HepG2 (cell line): ENCODE results near the gene TBX10. TPM values are rescaled to one million over a fixed set of nuclear protein-coding genes. Genes with fewer than 3 reads are reported as not detected.
A peak's percentile ranks its signal among the peaks of the same experiment; 100 is the strongest.

Source experiments
- ATF3 ChIP-seq: sonication (generic); formaldehyde crosslinking; IDR thresholded peaks from 2 replicates; pipeline ENCODE4 v1.4.0; 2020; ENCODE audit warnings: missing genetic modification reagents
- CCAR2 ChIP-seq: fragments of 200-400 bp; formaldehyde crosslinking; optimal IDR thresholded peaks from 2 replicates; pipeline ENCODE3; 2018; ENCODE audit warnings: low read depth, mild to moderate bottlenecking, low read length, moderate library complexity
- CEBPZ ChIP-seq: IDR thresholded peaks from 2 replicates; pipeline ENCODE4 v1.6.1; 2012; ENCODE audit warnings: low read length, improper control_type of control experiment
- GABPB1 ChIP-seq: IDR thresholded peaks from 2 replicates; pipeline ENCODE4 v1.6.1; 2016; ENCODE audit warnings: mild to moderate bottlenecking, missing genetic modification reagents, moderate library complexity, missing compliant biosample characterization
- NCOA2 ChIP-seq: sonication (generic); formaldehyde crosslinking; IDR thresholded peaks from 2 replicates; pipeline ENCODE4 v1.8.0; 2022; ENCODE audit warnings: inconsistent platforms
- NFATC3 ChIP-seq: sonication (generic); formaldehyde crosslinking; IDR thresholded peaks from 2 replicates; pipeline ENCODE4 v1.5.1; 2020; ENCODE audit warnings: mild to moderate bottlenecking, missing genetic modification reagents
- NRL ChIP-seq: sonication (generic); formaldehyde crosslinking; IDR thresholded peaks from 2 replicates; pipeline ENCODE4 v1.5.0; 2020; ENCODE audit warnings: missing genetic modification reagents, mild to moderate bottlenecking, moderate library complexity, borderline replicate concordance
- PAX8 ChIP-seq: sonication (generic); formaldehyde crosslinking; IDR thresholded peaks from 2 replicates; pipeline ENCODE4 v1.8.0; 2022; ENCODE audit warnings: mild to moderate bottlenecking, missing genetic modification reagents, borderline replicate concordance
- PHF21A ChIP-seq: sonication (generic); formaldehyde crosslinking; IDR thresholded peaks from 2 replicates; pipeline ENCODE4 v1.5.0; 2020; ENCODE audit warnings: mild to moderate bottlenecking, missing genetic modification reagents
- SNRNP70 ChIP-seq: fragments of 200-400 bp; formaldehyde crosslinking; IDR thresholded peaks from 2 replicates; pipeline ENCODE4 v1.6.1; 2017; ENCODE audit warnings: mild to moderate bottlenecking, low read depth, low read length, moderate library complexity
- TRIM24 ChIP-seq: sonication (generic); formaldehyde crosslinking; IDR thresholded peaks from 2 replicates; pipeline ENCODE4 v1.8.0; 2022; ENCODE audit warnings: mild to moderate bottlenecking, missing genetic modification reagents
- ZMYM2 ChIP-seq: sonication (generic); formaldehyde crosslinking; IDR thresholded peaks from 2 replicates; pipeline ENCODE4 v1.8.0; 2022; ENCODE audit warnings: mild to moderate bottlenecking, missing genetic modification reagents
- ZMYM4 ChIP-seq: sonication (generic); formaldehyde crosslinking; IDR thresholded peaks from 2 replicates; pipeline ENCODE4 v1.8.1; 2023; ENCODE audit warnings: mild to moderate bottlenecking, missing genetic modification reagents
- ZNF510 ChIP-seq: sonication (generic); formaldehyde crosslinking; IDR thresholded peaks from 2 replicates; pipeline ENCODE4 v1.4.0; 2020; ENCODE audit warnings: low read depth, mild to moderate bottlenecking, missing genetic modification reagents
- ZNF572 ChIP-seq: sonication (generic); formaldehyde crosslinking; IDR thresholded peaks from 2 replicates; pipeline ENCODE4 v1.5.1; 2020; ENCODE audit warnings: mild to moderate bottlenecking, missing genetic modification reagents
- ZNF761 ChIP-seq: sonication (generic); formaldehyde crosslinking; conservative IDR thresholded peaks from 2 replicates; pipeline ENCODE4 v1.4.0; 2020; ENCODE audit warnings: mild to moderate bottlenecking, missing genetic modification reagents
- ZNF841 ChIP-seq: sonication (generic); formaldehyde crosslinking; IDR thresholded peaks from 2 replicates; pipeline ENCODE4 v1.8.1; 2023; ENCODE audit warnings: missing genetic modification reagents, borderline replicate concordance
- ZSCAN29 ChIP-seq: sonication (generic); formaldehyde crosslinking; conservative IDR thresholded peaks from 2 replicates; pipeline ENCODE4 v1.4.0; 2020; ENCODE audit warnings: mild to moderate bottlenecking, missing genetic modification reagents
- polyA plus RNA-seq, 8 experiments: library from polyadenylated mRNA; depleted of rRNA in 3 of 8; stranded (reverse) in 7 of 8; unstranded in 1 of 8; fragments of >200 nt; fragmentation: Illumina TruSeq in 4 of 8; extraction: Trizol in 4 of 8; gene quantifications; 2 replicates each; pipeline versions ENCODE4 v1.2.1 to v1.2.3, GENCODE V29; 2011 to 2016; ENCODE audit warnings: low read depth in 4 of 8, missing spikeins in 1 of 8, mixed read lengths in 1 of 8; ENCODE audit not compliant: insufficient read depth in 1 of 8
- total RNA-seq, 5 experiments: library from RNA; depleted of rRNA; stranded (reverse); fragments of >200 nt; fragmentation: Illumina TruSeq; extraction: Trizol; gene quantifications; 2 replicates each; pipeline ENCODE4 v1.2.3, GENCODE V29; 2016; ENCODE audit warnings: low read depth in 1 of 5
- TF ChIP-seq, protein P1 (sequence below): sonication (generic); formaldehyde crosslinking; IDR thresholded peaks from 2 replicates; pipeline ENCODE4 v1.5.0; 2020; ENCODE audit warnings: missing genetic modification reagents
- TF ChIP-seq, protein P2 (sequence below): sonication (generic); formaldehyde crosslinking; IDR thresholded peaks from 2 replicates; pipeline ENCODE4 v1.5.0; 2020; ENCODE audit warnings: mild to moderate bottlenecking, low read depth, missing genetic modification reagents, borderline replicate concordance
- TF ChIP-seq, protein P3 (sequence below): fragments of 450-650 bp; IDR thresholded peaks from 2 replicates; pipeline ENCODE4 v1.6.1; 2016

Gene TBX10
- total and polyA plus RNA-seq, 2 of the 13 experiments (the other 11 are each of a cell fraction or from before 2014, with no cell fraction given), result 0.27 to 1.7 TPM

GRCh38 chr11:67629386-67630227 is 10.0 kb downstream of the TBX10 start, which contains the start of gene NUDT8 (continued):
- TF ChIP-seq PHF21A (CRISPR knock-in tag), result 0 out of 2 replicates have a peak, but pooled peaks have one; percentile 60
- no peak for TF ChIP-seq ZSCAN29
- TF ChIP-seq, protein P1, sequence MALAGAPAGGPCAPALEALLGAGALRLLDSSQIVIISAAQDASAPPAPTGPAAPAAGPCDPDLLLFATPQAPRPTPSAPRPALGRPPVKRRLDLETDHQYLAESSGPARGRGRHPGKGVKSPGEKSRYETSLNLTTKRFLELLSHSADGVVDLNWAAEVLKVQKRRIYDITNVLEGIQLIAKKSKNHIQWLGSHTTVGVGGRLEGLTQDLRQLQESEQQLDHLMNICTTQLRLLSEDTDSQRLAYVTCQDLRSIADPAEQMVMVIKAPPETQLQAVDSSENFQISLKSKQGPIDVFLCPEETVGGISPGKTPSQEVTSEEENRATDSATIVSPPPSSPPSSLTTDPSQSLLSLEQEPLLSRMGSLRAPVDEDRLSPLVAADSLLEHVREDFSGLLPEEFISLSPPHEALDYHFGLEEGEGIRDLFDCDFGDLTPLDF (CRISPR knock-in tag), result peak; percentile 73; the same call in 1 of the 2 replicates
- TF ChIP-seq ZNF572 (CRISPR knock-in tag), result no peak
- TF ChIP-seq, protein P2, sequence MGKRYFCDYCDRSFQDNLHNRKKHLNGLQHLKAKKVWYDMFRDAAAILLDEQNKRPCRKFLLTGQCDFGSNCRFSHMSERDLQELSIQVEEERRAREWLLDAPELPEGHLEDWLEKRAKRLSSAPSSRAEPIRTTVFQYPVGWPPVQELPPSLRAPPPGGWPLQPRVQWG (CRISPR knock-in tag), result no peak
- 0 out of 2 replicates have a peak, but pooled peaks have one; percentile 27 for TF ChIP-seq ATF3 (CRISPR knock-in tag)
- no peak for TF ChIP-seq CEBPZ
- TF ChIP-seq ZMYM4 (CRISPR knock-in tag), result no peak
- TF ChIP-seq, protein P3, sequence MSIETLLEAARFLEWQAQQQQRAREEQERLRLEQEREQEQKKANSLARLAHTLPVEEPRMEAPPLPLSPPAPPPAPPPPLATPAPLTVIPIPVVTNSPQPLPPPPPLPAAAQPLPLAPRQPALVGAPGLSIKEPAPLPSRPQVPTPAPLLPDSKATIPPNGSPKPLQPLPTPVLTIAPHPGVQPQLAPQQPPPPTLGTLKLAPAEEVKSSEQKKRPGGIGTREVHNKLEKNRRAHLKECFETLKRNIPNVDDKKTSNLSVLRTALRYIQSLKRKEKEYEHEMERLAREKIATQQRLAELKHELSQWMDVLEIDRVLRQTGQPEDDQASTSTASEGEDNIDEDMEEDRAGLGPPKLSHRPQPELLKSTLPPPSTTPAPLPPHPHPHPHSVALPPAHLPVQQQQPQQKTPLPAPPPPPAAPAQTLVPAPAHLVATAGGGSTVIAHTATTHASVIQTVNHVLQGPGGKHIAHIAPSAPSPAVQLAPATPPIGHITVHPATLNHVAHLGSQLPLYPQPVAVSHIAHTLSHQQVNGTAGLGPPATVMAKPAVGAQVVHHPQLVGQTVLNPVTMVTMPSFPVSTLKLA, result no peak
- peak; percentile 87 for TF ChIP-seq NRL
- peak; percentile 66; the same call in 1 of the 2 replicates for TF ChIP-seq GABPB1 (CRISPR knock-in tag)
- TF ChIP-seq SNRNP70, result no peak
- TF ChIP-seq ZNF761, result peak; percentile 86
- no peak for TF ChIP-seq NFATC3
- TF ChIP-seq PAX8 (CRISPR knock-in tag), result 0 out of 2 replicates have a peak, but pooled peaks have one; percentile 49
- peak; percentile 48; the same call in 1 of the 2 replicates for TF ChIP-seq NCOA2 (CRISPR knock-in tag)
- TF ChIP-seq TRIM24, result no peak
- peak; percentile 89; the same call in 1 of the 2 replicates for TF ChIP-seq ZNF510 (CRISPR knock-in tag)
- TF ChIP-seq ZNF841 (CRISPR knock-in tag), result 0 out of 2 replicates have a peak, but pooled peaks have one; percentile 39
- peak; percentile 56; the same call in 1 of the 2 replicates for TF ChIP-seq ZMYM2 (CRISPR knock-in tag)
- TF ChIP-seq CCAR2, result no peak
